GM21737 (cell line): ENCODE results near the gene POU3F2.

Experiments used
- ATAC-seq: cut with Tn5 transposase; IDR thresholded peaks from one replicate; pipeline ENCODE4 v1.9.1; 2021; ENCODE audit warnings: mild to moderate bottlenecking, moderate library complexity; ENCODE audit not compliant: unreplicated experiment

The POU3F2 gene

DNA sequence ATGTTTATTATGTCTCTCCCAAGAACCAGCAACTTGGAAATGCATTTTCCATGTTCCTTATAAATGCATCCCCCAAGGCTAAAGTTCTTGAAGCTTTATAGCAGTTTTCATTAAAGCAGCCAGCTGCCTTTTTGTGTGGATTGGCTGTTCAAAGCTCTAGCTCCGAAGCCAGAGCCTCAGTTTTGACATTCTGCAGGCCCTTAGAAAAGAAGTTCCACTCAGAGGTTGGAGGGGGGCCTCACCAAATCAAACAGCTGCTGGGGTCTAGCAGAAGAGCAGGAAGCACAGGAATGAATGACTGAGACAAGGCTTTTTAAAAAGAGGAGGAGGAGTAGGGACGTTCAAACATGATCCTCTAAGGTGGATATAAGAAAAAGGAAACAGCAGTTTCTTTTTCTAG lies 4.2 kb upstream of the POU3F2 start:
- no peak for ATAC-seq

DNA sequence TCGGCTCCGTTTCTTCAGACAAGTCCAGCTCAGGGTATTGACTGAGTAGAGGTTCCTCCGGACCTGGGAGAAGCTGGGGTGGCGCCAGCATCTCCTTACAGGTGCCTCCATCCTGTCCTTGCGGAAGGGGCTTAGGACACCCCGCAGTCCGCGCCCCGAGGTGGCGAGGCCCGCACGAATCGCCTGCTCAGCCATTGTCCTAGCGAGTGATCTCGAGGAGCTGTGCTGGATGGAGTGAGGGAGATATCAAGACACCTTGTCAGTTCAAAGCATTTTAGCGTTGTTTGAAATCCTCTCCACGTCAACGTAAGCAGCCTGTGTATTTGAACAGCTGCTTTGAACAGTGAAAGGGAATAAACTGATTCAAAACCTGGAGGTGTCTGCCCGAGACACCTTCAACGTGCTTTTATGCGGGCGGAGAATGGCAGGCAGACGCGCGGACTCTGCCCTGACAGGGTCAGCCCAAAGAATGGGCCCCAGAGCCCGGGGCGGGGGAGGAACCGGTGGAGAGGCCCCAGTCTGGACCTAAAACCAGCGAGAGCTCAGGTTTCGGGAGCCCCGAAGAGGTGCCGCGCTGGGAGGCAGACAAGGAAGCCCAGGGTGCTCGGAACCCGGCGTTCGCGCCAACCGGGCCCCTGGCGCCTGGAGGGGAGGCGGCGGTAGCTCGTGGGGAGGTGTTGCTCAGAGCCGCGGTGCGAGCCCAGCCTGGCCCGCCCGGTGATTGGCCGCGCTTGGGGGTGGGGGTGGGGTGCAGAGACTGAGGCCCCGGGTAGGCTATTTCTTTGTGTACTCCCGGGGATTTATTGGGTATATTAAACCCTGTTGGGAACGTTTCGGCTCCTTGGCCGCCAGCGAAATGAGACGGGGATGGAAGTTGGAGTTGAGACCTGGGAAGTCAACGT lies 3.1 kb upstream of the POU3F2 start:
- ATAC-seq = no peak

DNA sequence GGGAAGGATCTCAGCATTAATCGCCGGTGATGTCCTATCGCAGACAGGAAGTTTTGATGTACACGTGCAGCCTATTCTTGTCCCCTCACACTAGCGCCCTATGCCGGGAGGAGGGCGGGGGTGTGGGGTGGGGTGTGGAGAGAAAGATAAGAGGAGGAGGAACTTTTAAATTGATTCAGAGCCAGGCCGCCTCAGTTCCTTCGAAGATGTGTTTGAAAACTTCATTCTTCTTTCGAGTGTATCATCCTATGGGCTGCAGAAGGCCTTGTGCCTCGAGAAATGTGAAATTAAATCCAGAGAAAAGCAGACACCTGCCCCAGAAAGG lies 2.5 kb upstream of the POU3F2 start:
- ATAC-seq = no peak

DNA sequence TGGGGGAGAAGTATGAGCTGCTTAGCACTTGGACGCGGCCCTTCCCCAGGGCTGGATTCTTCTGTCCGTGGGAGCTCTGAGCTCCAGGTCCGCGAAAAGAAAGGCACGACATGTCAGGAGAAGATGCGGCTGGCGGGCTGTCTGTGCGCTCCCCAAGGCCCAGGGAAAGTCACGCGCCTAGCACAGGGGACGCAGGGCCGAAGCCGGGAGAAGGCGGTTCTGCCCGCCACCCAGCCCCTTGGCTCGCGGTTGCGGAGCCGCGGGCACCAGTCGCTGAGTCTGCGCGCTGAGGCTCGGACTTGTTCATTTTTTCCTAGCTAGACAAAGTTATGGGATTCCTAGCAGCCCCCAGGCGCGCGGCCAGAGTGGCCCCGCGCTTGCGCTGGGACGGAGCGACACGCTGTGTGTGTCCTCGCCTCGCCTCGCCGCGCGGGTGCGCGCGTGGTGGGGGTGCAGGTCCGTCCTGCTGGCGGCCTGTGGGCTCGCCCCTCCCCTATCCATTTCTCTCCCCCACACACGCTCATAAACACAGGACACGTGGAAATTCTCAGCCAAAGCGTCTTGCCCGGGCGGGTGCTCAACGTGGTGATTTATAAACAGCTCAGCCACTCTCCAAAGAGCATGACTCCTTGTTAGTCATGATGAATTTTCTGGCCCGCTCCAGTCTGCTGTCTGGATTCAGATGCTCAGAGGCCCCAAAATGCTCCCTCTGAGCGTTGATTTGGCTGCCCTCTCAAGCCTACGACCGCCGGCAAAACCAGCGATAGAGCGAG lies 1.9 kb upstream of the POU3F2 start:
- no peak for ATAC-seq

DNA sequence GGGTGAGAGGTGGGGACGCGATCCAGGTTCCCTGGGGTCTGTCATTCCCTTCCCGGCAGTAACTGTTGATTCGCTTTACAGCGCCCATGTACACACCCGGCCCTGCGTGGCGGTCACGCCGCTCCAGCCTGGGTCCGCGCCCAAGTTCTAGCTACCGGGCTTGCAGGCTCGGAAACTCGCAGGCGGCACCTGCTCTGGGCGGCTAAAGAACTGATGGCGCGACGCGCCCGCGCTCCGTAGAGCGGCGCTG lies 1.4 kb upstream of the POU3F2 start:
- no peak for ATAC-seq

DNA sequence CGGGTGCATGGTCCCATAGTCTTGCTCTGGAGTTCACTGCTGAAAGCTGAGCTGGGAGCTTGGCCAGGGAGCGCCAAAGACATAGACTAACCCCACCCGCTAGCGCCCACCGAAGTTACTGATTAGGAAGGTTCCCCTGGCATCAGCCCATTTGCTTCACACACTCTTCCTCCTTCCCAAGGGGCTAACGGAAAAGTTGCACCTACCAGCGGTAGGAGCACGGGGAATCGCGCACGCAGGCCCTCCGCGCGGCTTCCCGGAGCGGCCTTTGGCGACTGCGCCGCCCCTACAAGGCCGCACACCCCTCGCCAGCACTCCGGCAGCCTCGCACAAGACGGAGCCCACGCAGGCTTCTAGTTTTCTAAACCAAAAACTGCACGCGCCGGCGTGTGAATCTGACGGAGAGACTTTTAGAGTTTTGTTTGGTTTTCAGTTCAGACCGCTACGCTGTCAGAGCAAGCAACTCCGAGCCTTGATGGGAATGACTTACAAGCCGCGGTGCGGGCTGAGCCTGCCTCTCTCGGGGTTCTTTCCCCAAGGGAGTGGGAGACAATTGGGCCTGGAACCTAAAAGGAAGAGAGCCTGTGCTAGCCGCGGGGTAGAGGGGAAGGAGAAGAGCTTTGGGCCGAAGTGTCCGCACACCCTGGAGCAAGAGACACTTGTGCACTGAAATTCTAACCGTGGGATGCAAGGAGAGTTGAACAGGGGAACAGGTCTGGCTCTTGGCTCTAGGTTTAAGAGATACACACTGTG lies 891 bp upstream of the POU3F2 start:
- ATAC-seq = no peak

DNA sequence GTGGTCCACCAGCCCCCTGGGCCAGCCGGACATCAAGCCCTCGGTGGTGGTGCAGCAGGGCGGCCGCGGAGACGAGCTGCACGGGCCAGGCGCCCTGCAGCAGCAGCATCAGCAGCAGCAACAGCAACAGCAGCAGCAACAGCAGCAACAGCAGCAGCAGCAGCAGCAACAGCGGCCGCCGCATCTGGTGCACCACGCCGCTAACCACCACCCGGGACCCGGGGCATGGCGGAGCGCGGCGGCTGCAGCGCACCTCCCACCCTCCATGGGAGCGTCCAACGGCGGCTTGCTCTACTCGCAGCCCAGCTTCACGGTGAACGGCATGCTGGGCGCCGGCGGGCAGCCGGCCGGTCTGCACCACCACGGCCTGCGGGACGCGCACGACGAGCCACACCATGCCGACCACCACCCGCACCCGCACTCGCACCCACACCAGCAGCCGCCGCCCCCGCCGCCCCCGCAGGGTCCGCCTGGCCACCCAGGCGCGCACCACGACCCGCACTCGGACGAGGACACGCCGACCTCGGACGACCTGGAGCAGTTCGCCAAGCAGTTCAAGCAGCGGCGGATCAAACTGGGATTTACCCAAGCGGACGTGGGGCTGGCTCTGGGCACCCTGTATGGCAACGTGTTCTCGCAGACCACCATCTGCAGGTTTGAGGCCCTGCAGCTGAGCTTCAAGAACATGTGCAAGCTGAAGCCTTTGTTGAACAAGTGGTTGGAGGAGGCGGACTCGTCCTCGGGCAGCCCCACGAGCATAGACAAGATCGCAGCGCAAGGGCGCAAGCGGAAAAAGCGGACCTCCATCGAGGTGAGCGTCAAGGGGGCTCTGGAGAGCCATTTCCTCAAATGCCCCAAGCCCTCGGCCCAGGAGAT lies 1.0 kb downstream of the POU3F2 start:
- ATAC-seq = no peak

DNA sequence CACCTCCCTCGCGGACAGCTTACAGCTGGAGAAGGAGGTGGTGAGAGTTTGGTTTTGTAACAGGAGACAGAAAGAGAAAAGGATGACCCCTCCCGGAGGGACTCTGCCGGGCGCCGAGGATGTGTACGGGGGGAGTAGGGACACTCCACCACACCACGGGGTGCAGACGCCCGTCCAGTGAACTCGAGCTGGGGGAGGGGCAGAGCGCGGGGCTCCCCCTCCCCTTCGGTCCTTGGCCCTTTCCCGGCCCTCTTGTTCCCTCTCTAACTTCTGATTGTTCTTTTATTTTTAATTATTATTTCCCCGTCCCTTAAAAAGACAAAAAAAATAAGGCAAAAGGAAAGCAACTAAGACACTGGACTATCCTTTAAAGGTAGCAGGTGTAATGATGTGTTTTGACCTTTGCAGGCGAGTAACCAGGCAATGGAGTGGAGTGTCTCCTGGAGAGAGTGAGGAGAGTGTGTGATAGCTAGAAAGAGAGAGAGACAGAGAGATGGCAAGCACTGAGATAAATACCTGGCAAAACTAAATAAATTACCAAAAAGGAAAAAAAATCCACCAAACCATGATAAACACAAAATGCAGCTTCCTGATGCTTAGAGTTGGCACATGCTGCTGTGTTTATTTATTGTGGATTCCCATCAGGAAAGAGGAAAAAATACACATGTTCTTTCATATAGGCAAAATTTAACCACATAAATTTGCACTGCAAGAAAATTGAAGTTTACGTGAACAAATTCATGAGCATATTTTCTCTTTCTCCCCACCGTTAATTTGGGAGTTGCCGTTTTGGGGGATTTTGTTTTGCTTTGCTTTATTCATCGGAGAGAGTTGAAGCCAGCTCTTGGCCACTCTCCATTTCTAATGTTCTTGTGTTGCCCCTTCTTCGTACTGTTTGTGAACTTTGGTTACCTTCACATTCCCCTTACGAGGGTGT lies 1.9 kb downstream of the POU3F2 start:
- ATAC-seq = no peak

DNA sequence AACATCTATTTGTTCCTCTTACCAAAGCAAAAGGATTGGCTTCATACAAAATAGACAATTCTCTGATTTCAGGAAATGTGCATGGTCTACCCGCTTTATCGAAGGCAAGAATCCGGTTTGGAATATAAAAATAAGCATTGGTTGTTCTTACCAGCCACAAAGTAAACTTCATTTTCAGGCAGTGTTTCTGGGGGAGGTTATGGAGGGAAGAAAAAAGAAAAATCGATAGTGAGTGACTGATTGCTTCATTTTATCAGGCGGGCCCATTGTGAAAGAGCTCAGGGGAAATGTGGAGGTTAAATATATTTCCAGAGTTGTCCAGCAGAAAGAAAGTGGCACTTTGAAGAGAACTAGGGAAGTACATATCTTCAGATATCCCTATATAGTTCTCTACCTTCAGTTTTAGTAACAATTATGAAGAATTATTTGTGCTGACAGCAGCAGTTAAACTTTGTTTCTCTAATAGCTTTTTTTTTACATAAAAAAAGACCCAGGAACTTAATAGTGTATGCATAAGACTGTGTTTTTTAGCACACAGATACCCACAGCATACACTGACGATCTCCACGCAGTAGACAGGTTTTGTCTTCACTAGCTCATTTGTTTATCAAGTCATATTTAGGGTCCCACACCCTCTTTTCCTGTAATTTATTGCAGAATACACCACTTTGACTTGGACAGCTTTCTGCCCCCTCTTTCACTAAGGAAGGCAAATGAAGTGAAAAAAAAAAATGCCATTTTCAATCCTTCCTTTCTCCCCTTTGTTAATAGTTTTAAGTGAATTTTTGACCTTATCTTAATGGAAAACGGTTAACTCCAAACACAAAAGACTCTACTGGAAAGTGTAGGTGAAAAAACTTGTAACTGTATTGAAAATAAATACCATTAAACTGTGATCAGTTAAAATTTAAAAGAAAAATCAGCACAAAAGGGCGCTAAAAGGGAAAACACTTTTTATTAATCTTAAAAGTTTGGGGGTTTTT lies 2.9 kb downstream of the POU3F2 start:
- ATAC-seq = no peak

DNA sequence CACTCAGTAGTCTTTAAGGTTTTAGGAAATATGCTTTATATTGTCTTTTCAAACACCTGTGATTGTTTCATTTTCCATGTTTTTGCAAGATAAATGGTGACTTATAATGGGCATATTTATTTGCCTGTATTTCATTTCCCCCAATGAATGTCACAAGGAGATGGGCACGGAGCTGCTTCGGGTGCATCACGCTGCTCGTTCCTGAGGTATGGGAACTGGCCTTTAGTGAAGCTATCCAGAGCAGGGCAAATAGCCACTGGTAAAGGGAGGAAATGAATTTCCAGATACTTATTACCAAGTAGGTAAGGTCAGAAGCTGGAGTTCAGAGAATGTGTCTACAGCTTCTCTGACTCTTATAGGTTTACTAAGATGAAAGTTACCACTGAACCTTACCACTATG lies 3.7 kb downstream of the POU3F2 start:
- ATAC-seq = no peak

DNA sequence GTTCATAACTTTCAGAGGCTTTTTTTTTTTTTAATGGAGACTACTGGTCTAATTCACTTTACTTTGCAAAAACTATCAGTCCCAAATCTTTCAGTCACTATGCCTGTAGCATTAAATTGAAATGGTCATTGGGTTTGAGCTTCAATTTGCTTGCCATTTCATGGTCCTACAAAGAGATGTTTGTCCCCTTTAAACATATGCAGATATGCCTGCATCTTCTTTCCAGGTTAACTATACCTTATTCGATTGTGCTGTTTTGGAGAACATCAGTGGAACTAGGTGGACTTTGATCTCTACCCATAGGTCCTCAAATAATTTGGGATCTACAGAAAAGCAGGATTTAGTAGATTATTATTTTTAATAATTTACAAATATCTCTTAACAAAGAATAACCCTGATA lies 4.6 kb downstream of the POU3F2 start:
- ATAC-seq = no peak

DNA sequence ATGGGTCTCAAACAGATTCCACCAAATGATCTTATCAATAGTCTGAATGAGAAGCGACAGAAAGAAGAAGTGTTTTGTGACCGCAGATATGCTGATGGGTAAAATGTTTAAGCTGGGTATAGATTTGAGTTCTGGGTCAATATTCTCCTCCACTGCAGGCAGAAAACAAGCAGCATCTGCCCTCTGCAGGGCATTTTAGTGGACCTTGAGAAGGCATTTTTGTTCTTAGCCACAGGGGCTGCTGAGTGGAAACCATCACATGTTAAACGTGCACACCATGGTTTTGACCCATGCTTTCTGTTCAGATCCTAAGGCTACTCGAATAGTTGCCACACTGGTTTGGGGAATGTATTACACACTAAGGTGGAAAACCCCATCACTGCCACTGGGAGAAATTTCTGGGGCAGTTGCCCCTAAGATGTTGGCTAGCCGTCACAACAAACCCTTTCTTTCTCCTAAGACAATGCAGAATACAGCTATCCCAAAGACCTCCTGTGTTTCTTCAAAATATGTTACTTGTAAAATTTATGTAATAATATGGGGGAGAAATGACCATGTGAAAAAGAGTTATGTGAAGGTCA lies 5.5 kb downstream of the POU3F2 start:
- no peak for ATAC-seq

DNA sequence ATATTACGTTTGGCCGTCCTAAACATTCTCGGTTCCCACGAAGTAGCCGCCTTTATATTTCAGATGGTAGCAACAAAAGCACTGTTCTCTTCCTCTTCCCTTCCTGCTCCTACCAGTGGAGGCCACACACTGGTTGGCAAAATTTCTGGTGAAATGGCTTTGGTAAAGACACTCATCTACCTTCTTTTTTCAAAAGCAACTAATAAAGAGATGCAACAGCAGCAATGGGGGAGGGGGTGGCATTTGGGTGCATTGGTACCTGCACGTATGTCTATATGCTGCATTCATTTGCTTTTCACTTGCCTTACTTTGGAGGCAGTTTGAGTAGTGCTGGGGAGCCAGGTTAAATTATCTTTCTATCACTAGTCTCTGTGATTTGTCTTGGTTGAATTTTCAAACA lies 6.0 kb downstream of the POU3F2 start:
- ATAC-seq = no peak

DNA sequence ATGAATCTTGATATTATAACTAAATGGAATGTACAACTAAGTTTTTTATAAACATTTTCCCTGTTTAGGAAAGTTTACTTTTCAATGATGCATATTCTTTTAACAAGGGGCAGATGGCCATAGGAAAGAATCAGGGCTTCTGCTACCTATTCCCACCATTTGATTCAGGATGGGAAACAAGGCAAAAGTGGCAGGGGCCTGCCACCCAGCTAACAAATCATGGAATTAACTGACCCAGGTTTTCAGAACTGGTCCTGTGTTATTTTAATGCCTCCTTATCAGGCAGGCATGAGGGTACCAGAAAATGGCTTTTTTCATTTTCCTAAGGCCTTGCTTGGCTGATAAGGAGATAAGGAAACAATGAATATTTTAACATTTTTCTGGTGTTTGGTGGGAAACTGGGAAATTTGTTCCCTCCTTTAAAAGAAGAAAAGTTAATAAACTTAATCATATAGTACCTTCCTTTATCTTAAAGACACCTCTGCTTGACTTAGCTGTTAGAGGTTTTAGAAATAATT lies 6.7 kb downstream of the POU3F2 start:
- ATAC-seq = no peak

DNA sequence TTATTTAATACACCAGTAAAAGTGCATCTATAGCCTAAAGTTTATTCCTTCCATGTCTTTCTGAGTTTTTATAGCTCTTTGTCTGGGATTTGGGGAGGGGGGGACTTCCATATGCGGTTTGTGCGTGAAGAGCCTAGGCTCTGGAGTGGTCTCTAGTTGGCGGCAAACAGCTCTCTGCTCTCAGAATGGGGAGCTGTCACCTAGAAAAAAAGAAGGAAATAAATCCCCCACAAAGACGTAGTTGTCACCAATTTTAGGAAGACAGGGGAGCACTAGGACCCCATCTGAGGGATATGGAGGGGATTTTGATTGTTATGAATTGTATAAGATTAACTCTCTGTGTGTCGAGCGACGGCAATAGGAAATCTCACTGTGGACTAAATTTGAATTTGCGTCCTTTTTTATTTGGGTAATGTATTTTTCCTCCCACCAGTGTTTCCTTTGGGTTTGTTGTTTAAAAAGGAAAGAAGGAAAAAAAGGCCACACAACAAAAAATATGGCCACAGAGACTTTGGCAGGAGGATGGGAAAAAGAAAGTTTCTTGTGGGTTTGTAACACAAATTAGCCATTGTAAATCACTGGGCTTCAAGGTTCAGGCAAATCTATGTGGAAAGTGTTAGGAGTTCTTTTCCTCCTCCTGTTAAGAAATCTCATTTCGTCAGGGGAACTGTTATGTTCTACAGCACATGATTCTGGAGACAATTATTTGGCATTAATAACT lies 7.4 kb downstream of the POU3F2 start:
- ATAC-seq = no peak

DNA sequence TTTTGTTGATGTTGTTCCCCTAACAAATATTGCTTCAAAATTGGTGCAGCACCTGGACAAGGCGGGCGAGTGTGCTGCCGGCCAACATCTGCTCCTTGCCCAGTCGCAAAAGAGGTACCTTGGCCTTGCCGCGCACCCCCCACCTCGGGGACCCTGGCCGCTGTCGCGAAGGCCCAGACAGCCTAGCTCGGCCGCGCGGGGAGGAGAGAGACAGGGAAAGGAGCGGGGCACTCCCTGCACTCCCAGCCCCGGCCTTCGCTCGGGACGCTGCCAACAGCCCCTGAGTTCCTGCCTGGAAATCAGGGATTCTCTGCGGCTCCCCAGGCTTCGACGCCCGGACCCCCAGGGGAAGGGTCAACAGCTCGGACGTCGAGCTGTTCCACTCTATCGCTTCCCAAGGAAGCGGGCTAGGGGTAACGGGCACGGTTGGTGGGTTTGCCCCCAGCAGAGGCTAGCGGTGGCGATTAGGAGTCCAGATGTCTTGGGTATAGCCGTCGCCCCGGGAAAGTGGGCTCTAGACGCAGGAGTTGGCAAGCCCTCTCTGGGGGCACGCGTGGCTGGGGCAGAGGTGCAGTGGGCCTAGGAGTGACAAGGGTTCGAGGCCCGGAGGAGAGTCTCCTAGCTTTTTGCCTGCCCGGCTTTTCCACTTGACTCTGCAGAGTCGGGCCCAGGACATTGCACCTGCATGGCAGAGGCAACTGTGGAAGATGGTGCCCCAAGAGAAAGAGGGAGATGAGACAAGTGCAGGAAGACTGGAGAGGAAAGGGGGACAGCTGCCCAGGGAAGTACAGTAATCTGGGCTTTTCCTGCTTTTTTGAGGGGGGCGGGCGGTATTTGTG lies 8.2 kb downstream of the POU3F2 start:
- ATAC-seq = no peak
